ENCODE data around the gene GRM6. TPM values are rescaled to one million over a fixed set of nuclear protein-coding genes. Genes with fewer than 3 reads are reported as not detected.

Gene GRM6
- not detected for total RNA-seq

- no peak for TF ChIP-seq POLR2A (IDR thresholded peaks at IDR 0.05)
- TF ChIP-seq CTCF (IDR thresholded peaks at IDR 0.05), result no peak
- H3K4me3 ChIP-seq (ENCODE audit: low read depth, poor library complexity, severe bottlenecking), result no peak within 1 kb of the TSS
- peak in 1 of 2 donors; percentile 23 for DNase-seq (ENCODE audit: low spot score in 2 of 2)
- intact Hi-C loops (cut with DNase I; ENCODE audit: low total_unique reads), result no loop called here
- WGBS, 2 donors, result 3% methylated on average over 21 to 37 of the region's 97 CpGs
Observed at GRCh38 chr5:178994580-178995340, at the start of gene GRM6. TSS of gene GRM6 (minus strand) at chr5:178995320. CDS start at chr5:178994944, 376 bp downstream.

- DNase-seq (ENCODE audit: low spot score in 2 of 2), result no peak
- no peak overlapping the region for H3K4me3 ChIP-seq (ENCODE audit: low read depth, poor library complexity, severe bottlenecking)
- WGBS, 2 donors, result 61 to 73% methylated on average over 2 of the region's 2 CpGs
- intact Hi-C loops (cut with DNase I; ENCODE audit: low total_unique reads), result no loop called here
- TF ChIP-seq CTCF (IDR thresholded peaks at IDR 0.05), result no peak
- TF ChIP-seq POLR2A (IDR thresholded peaks at IDR 0.05), result no peak
Observed at GRCh38 chr5:179044765-179045164, 49.6 kb upstream of the GRM6 start.

- 97 to 98% methylated on average over 7 of the region's 7 CpGs for WGBS, 2 donors
- no peak for DNase-seq (ENCODE audit: low spot score in 2 of 2)
- no peak overlapping the region for H3K4me3 ChIP-seq (ENCODE audit: low read depth, poor library complexity, severe bottlenecking)
- intact Hi-C loops (cut with DNase I; ENCODE audit: low total_unique reads), result no loop called here
- no peak for TF ChIP-seq CTCF (IDR thresholded peaks at IDR 0.05)
- no peak for TF ChIP-seq POLR2A (IDR thresholded peaks at IDR 0.05)
Observed at GRCh38 chr5:179033004-179033580, 38.0 kb upstream of the GRM6 start.

GRCh38 chr5:179023528-179024189 lies 28.5 kb upstream of the GRM6 start, which contains the start of gene ZNF879:
TSS of gene ZNF879 (plus strand) at chr5:179023804. CDS start at chr5:179025005, 1,201 bp downstream.
- WGBS, 2 donors, result 0 to 2% methylated on average over 19 to 58 of the region's 72 CpGs
- intact Hi-C loops (cut with DNase I; ENCODE audit: low total_unique reads), result no loop called here
- peak; percentile 93 to 98 for DNase-seq (ENCODE audit: low spot score in 2 of 2)
- peak within 1 kb of the TSS; percentile 82 for H3K4me3 ChIP-seq (ENCODE audit: low read depth, poor library complexity, severe bottlenecking)
- TF ChIP-seq CTCF (IDR thresholded peaks at IDR 0.05), result no peak
- TF ChIP-seq POLR2A (IDR thresholded peaks at IDR 0.05), result no peak

- DNase-seq (ENCODE audit: low spot score in 2 of 2), result no peak
- H3K4me3 ChIP-seq (ENCODE audit: low read depth, poor library complexity, severe bottlenecking), result no peak overlapping the region
- TF ChIP-seq CTCF (IDR thresholded peaks at IDR 0.05) (no peak), POLR2A (IDR thresholded peaks at IDR 0.05) (no peak)
- intact Hi-C loops (cut with DNase I; ENCODE audit: low total_unique reads), result no loop called here
- 27 to 37% methylated on average over 1 of the region's 1 CpG for WGBS, 2 donors
Observed at GRCh38 chr5:179008667-179009066, 13.5 kb upstream of the GRM6 start.
